ENCODE data around the gene EPB41L4A. TPM values are rescaled to one million over a fixed set of nuclear protein-coding genes. Genes with fewer than 3 reads are reported as not detected.

EPB41L4A gene
- total RNA-seq, 1 donor from 2014 or later = 11.1 TPM

GRCh38 chr5:112303685-112304084 is 115.4 kb downstream of the EPB41L4A start:
- Mint-ChIP-seq H3K36me3 (ENCODE audit: low read depth, unreplicated experiment) (peaks cover 2% of the 10 kb centered on the region), H3K4me1 (ENCODE audit: low read depth, unreplicated experiment) (peaks cover 2% of the 10 kb centered on the region), H3K27me3 (ENCODE audit: low read depth, unreplicated experiment) (no peaks in the 10 kb centered on the region), H3K4me3 (ENCODE audit: unreplicated experiment) (no peak overlapping the region), H3K9me3 (ENCODE audit: unreplicated experiment) (peaks cover 3% of the 10 kb centered on the region), H3K27ac (ENCODE audit: unreplicated experiment) (no peak overlapping the region)
- H3K27me3 ChIP-seq (ENCODE audit: insufficient read depth, low read length) = no peaks in the 10 kb centered on the region
- no peaks in the 10 kb centered on the region for H3K4me1 ChIP-seq (ENCODE audit: insufficient read depth, low read length)
- no peaks in the 10 kb centered on the region for H4K20me1 ChIP-seq (ENCODE audit: insufficient read depth, low read length)
- H3K9ac ChIP-seq (ENCODE audit: low read length) = no peak overlapping the region
- H3K9me3 ChIP-seq (ENCODE audit: insufficient read depth, low read depth, low read length) = no peaks in the 10 kb centered on the region
- no peaks in the 10 kb centered on the region for H3K36me3 ChIP-seq (ENCODE audit: insufficient read depth, low read length)
- H3K27ac ChIP-seq (ENCODE audit: low read depth, low read length) = no peak overlapping the region
- no peak overlapping the region for H2AFZ ChIP-seq (ENCODE audit: low read depth, low read length)
- H3K4me2 ChIP-seq (ENCODE audit: low read length) = no peak overlapping the region
- no peak overlapping the region for H3K4me3 ChIP-seq (ENCODE audit: insufficient read depth, low read depth, low read length)
- H3K79me2 ChIP-seq (ENCODE audit: insufficient read depth, low read length) = no peaks in the 10 kb centered on the region
- FAIRE-seq (no peak), DNase-seq (ENCODE audit: low read depth) (no peak)
- TF ChIP-seq CTCF (IDR thresholded peaks at IDR 0.05; ENCODE audit: insufficient read depth, low read depth, low read length) (no peak), EZH2 (IDR thresholded peaks at IDR 0.05; ENCODE audit: insufficient read depth, low read length) (no peak)

- FAIRE-seq = no peak
Observed at GRCh38 chr5:112294126-112294525, 125.0 kb downstream of the EPB41L4A start.

More at GRCh38 chr5:112294126-112294525, 125.0 kb downstream of the EPB41L4A start:
- Histone ChIP-seq H3K27ac (ENCODE audit: low read depth, low read length) (no peak overlapping the region), H3K4me3 (ENCODE audit: insufficient read depth, low read depth, low read length) (no peak overlapping the region), H4K20me1 (ENCODE audit: insufficient read depth, low read length) (no peaks in the 10 kb centered on the region), H3K9me3 (ENCODE audit: insufficient read depth, low read depth, low read length) (no peaks in the 10 kb centered on the region), H3K79me2 (ENCODE audit: insufficient read depth, low read length) (no peaks in the 10 kb centered on the region), H3K36me3 (ENCODE audit: insufficient read depth, low read length) (no peaks in the 10 kb centered on the region), H3K27me3 (ENCODE audit: insufficient read depth, low read length) (no peaks in the 10 kb centered on the region), H2AFZ (ENCODE audit: low read depth, low read length) (no peak overlapping the region), H3K4me2 (ENCODE audit: low read length) (no peak overlapping the region), H3K4me1 (ENCODE audit: insufficient read depth, low read length) (no peaks in the 10 kb centered on the region), H3K9ac (ENCODE audit: low read length) (no peak overlapping the region)
- H3K27ac Mint-ChIP-seq (ENCODE audit: unreplicated experiment) = no peak overlapping the region
- H3K36me3 Mint-ChIP-seq (ENCODE audit: low read depth, unreplicated experiment) = no peaks in the 10 kb centered on the region
- no peaks in the 10 kb centered on the region for H3K27me3 Mint-ChIP-seq (ENCODE audit: low read depth, unreplicated experiment)
- peaks cover 5% of the 10 kb centered on the region for H3K9me3 Mint-ChIP-seq (ENCODE audit: unreplicated experiment)
- H3K4me3 Mint-ChIP-seq (ENCODE audit: unreplicated experiment) = no peak overlapping the region
- DNase-seq (ENCODE audit: low read depth) = no peak
- TF ChIP-seq EZH2 (IDR thresholded peaks at IDR 0.05; ENCODE audit: insufficient read depth, low read length) (no peak), CTCF (IDR thresholded peaks at IDR 0.05; ENCODE audit: insufficient read depth, low read depth, low read length) (no peak)
- peaks cover 3% of the 10 kb centered on the region for H3K4me1 Mint-ChIP-seq (ENCODE audit: low read depth, unreplicated experiment)
